HG02870 (cell line): Measurements from ENCODE around the gene UPP1.
A peak's percentile ranks its signal among the peaks of the same experiment; 100 is the strongest.
"Not testable (repeated sequence)": the region's sequence is repeated elsewhere in the genome, so short reads cannot be mapped to it uniquely, and the experiment has no call there.

Source experiments
- ATAC-seq: cut with Tn5 transposase; IDR thresholded peaks from one replicate; pipeline ENCODE4 v1.9.1; 2021; ENCODE audit warnings: mild to moderate bottlenecking, moderate library complexity; ENCODE audit not compliant: unreplicated experiment

UPP1 gene

DNA sequence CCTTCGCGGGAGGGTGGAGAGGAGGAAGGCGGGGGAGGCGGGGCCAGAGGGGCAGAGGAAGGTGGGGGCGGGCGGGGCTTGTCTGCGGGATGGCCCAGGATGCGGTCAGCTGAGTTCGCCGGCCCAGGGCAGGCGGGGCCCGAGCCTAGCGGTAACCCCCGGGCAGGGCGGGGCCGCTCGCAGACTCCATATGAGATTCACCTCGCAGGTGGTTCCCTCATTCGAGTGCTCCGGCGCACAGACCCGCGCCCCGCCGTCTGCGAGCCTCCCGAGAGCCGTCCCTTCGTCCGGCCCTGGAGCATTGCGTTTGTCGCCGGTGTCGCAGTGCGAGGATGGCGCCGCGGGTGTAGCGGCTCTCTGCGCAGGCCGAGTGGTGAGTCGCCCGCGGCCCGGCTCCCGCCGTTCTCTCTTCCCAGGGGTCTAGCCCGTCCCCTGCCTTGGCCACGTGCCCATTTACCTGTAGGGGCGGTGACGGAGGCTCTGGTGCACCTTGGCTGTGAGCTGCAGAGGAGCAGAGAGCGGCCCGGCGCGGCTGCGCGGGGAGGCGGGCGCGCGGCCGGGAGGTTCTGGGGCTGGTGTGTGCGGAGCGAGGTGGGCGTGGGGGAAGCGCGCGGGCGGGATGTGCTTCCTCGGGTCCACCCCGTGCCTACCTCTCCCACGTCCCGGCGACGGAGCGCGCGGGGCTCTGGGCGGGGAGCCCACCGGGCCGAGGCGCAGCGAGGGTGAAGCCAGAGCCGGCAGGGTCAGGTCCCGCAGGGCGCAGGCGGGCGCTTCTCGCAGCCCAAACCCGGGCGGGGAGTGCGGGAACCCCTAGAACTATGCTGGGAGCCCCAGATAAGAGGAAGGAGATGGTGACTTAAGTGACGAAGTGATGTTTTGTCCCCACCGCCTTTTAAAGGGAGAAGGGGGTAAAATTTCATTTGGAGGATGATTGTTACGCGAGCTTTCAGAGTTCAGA lies at the start of gene UPP1:
Gene UPP1 (plus strand): TSS at position 220 of the 958 bp plus-strand sequence. CDS start 5,519 bp downstream, outside the sequence.
- ATAC-seq: peak; percentile 44

DNA sequence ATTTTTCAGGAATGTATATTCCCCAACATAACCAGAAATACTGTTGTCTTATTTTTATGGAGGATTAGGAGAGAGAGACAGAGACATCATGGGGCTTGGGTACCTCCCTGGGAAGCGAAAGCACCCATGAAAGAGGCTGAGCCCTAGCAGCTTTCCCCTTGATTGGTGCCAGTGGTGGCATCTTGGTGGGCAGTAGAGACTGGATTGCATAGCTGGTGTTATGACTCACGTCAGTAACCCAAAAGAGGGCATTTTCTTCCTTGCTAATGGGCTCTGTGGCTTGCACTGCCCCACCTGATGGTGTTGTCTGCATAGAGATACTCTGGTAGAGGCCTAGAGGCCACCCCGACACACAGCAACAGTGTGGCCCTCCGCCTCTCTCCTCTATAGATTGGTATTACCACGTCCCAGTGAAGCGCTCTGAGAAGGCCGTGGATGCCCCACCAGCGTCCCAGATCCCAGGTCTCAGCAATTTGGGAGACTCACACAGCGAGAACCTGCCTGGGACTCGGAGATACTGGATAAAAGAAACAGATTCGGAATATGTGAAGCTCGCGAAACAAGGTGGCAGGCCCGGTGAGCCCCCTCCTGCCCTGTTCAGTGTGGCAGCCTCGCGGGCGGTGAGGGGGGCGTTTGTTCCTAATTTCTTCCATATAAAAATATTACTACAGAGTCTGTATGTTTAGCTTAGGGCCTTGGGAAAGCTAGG lies 48.0 kb upstream of the UPP1 start:
- ATAC-seq: no peak

DNA sequence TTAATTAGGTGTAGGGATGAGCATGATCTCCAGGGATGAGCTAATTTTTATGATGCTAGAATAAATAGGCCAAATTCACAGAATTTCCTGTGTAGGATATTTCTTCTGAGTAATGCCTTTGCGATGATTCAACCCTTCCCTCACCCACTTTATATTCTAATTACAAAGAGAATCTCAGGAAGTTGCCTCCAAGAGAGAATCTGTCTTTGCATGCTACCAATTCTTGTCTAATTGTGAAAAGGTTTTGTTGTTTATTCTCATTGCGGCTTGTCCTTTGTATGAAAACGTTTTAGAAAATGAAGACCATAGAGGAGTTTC lies 47.5 kb upstream of the UPP1 start:
- no peak for ATAC-seq

DNA sequence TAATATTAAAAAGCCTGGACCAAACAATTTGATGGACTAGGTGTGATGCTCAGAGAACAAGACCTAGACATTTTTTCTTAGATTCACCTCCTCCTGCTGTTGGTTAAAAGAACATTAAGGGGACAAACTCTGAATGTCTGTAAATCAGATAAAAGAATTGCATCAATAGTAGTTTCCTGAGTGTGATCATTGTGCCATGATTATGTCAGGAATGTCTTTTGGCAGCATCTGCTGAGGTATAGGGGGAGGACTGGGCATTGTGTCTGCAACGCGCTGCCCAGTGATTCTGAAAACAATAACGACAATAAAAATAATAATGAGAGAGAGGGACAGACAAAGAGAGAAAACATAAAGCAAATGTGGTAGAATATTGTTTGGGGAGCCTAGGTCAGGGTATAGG lies 46.8 kb upstream of the UPP1 start:
- ATAC-seq: no peak

DNA sequence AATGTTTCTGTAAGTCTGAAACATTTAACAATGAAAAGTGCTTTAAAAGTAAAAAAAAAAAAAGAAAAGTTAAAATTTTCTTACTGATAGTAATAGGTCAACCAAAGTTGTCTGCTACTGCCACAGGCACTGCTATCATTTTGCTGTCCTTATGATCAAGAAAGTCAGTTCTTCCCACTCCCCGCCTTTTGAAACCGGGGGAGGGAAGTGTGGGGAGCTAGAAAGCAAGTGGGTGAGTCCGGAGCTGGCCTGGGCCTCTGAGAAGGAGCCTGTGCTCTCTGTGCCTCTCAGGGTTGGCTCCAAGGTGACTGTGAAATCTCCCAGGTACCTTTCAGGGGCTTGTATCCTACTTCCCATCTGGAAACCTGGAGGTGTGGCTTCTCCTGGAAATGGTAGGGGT lies 46.4 kb upstream of the UPP1 start:
- no peak for ATAC-seq

DNA sequence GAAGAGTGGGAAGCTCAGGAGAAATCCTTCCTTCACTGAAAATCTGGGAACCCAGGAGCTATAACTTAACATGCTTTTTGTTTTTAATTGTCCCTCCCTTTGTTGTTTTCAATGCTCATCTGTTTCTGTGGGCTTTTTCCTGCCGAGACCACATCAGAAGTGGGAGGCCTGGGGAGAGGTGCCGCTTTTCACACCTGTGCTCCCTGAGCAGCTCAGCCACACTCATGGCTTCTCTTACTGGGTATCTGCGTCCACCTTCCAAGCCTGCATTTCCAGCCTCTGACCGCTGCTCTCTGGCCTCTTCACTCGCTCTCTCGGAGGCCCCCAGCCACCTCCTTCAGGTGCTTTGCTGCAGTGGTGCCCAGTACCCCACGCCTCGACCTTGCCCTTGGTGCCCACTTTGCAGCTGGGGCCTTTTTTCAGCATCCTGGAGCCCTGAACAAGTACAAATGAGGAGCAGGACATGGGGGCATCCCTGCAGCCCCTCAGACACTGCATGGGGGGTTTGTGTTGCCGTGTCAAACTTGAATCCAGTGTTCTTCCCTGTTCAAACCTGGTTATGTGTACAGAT lies 43.8 kb upstream of the UPP1 start:
- no peak for ATAC-seq

DNA sequence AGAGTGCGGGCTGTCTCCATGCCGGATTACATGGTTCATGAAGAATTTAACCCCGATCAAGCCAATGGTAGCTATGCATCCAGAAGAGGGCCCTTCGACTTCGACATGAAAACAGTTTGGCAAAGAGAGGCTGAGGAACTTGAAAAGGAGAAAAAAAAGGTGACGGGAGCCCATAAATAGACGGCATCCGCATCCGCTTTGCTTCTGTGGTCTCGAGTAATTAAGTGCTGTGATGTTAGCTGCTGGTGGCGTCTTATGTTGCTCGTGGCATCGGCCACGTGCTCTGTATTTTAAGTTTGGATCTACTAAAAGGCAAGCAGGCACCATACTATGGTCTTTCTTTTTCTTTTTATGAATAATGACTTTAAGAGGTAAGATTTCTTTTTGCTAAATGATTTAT lies 42.6 kb upstream of the UPP1 start:
- no peak for ATAC-seq

DNA sequence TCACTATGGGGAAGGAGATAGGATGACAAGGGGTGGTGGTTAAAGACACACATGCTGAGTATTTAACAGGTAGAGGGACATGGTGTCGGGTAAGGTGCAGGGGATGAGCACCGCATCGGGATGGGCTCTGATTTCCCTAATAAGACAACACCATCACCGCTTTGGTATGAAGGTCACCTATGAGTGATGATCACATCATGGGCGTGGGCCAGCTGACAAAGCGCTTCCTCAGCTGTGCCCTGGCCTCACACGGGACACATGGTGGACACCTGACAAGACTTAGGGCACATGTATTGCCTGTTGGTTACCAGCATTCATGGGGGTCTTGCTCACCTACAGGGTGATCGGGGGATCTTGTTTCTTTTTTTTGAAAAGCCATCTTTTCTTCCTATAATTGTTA lies 41.0 kb upstream of the UPP1 start:
- ATAC-seq: no peak

DNA sequence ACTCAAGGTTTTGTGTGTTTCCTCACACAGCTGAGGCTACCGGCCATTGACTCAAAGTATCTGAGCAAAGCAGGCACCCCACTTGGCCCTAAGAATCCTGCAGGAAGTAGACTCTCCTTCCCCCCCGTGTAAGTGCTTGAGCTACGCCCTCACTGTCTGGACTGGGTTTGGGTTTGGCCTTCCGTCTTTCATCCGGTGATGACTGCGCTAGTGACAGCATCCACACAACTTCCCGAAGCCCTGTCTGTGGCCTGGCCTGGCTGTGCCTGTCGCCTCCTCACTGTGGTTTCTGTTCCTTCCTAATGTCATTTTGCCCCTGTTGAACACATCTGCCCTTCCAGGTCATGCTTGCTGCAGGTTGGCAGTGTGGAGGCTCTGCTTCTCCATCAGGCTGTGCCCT lies 39.2 kb upstream of the UPP1 start:
- no peak for ATAC-seq

DNA sequence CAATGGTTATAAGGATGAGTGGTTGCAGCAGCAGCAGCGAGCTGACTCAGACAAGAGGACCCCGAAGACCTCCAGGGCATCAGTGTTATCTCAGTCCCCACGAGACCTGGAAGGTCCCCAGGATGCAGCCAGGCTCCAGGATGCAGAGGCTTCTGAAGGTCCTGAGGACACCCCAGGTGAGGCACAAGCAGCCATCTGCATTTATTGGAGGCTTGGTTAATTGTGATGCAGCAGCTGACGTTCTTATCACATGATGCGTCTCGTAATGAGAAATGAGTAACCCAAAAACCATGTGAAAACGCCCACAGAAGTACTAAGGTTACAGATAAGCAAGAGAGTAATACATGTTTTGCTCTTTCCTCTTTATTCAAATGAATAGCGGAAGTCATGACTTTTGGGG lies 36.3 kb upstream of the UPP1 start:
- peak; percentile 98 for ATAC-seq

DNA sequence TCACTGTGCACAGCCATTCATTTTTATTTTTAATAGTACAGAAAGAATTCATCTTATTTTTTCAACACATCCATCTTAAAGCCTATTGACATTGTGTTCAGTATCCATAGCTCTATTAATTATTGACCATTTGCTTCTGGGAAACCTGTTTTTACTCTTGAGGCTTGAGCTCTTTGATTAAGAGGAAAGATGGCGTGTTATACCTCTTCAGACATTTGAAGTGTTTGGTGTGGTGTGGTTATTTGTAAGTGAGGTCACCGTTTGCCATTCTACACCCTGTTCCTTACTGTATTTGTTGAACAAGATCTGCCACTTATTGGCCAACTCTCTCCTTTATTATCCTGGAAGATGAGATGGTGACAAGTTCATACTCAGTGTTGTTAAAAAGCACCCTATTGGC lies 35.3 kb upstream of the UPP1 start:
- ATAC-seq: no peak

DNA sequence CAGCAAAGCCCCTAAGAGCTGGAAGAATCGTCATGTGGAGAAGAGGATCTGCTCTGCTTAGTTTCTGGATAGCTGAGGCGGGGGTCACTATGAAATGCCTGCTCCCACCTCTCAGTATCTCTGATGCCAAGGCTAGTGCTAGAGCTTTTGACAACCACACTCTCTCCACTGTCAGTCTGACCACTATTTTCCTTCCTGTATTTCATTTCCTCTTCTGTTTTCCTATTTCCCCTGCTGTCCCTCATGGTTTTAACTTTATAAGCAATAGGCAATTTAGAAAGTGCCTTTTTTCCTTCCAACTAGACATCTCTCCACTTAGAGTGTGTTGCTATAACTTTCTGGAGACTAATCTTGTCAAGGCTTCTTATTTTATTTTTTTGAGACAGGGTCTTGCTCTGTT lies 30.1 kb upstream of the UPP1 start:
- ATAC-seq: no peak

DNA sequence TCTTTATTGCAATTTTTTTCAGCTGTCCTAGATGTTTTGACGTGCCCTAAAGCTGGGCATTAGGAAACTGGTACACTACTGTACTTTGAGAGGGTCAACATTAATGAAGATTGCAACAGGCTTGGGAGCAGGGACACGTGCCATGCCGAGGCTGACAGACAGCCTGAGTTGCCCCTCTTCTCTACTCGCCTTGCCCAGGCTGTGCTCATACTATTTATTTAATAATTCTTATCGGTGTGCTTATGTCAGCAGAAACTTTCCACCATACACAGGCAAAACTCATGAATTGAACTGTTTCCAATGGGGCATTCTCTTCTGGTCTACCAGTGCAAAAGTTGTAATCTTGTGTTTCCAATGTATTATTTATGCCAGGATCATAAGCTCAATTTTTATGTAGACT lies 29.4 kb upstream of the UPP1 start:
- no peak for ATAC-seq

DNA sequence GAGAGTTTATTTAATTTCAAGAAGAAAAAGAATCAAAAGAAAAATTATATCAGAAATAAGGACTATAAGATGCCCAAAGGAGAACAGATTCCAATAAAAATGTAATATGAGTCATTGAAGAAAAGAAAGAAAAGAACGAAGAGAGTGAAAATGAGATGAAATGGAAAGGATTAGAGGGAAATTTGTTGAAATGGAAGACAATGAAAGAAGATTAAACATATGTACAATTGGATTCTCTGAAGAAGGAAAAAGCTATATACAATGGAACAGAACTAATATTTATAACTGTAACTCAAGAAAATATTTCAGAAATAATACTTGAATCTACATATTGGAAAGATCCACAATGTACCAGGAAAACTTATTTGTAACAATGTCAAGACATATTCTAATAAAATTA lies 25.1 kb upstream of the UPP1 start:
- ATAC-seq: no peak

DNA sequence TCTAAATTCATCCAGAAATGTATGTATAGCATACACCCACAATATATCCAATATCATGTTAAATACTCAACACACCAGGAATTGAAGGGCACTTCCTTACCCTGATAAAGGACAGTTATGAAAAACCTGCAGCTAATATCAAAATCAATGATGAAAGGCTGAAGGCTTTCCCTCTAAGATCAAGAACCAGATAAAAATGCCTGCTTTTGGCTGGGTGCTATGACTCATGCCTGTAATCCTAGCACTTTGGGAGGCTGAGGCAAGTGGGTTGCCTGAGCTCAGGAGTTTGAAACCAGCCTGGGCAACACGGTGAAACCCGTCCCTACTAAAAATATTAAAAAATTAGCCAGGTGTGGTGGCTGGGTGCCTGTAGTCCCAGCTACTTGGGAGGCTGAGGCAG lies 21.6 kb upstream of the UPP1 start:
- no peak for ATAC-seq

DNA sequence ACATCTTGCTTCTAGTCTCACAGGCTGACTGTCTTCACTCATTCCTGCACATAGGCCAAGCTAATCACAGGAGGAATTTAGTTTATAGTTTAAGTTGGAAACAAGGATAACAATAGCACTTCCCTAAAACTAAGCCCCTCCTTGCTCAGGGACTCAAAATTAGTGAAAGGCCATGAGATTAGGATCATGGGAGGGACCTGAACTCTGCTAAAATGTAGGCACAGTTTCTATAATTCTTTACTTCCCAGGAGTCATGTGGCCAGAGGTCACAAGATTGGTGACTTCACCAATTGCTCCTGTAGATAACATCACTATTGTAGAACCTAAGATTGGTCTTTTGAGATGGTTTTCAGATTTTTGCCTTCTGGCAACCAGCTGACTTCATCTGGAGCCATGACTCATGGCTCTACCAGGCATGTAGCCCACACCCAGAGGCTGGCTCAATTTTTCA lies 14.8 kb upstream of the UPP1 start:
- ATAC-seq: no peak

DNA sequence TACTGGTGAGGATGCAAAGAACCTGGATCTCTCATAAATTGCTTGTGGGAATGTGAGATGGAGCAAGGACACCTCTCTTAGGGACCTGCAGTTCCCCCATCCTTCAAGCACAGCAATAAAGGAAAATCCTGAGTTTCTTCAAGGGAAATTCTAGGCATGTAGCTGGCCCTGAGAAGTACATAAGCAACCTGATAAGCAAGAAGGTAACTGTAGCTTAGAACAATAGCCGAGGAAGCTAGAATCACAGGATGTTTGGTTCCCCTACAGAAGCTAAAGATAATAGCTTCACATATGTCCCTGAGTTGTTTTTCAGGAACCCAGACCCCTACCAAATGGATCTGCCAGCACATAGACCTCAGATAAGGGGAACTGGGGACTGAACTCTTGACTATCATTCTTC lies 11.6 kb upstream of the UPP1 start:
- no peak for ATAC-seq

DNA sequence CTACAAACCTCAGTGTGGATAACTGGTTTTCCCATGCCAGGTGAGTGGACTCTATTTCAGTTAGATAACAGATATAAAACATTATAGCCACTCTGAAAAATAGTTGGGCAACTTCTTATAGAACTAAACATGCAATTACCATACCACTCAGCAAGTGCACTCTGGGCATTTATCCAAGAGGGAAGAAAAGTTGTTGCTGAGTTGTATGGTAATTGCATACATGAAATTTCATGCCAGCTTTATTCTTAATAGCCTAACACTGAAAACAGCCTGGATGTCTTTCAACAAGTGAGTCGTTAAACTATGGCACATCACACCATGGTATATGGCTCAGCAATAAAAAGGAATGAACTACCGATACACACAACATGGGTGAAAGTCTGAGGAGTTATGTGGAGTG lies 10.6 kb upstream of the UPP1 start:
- no peak for ATAC-seq

DNA sequence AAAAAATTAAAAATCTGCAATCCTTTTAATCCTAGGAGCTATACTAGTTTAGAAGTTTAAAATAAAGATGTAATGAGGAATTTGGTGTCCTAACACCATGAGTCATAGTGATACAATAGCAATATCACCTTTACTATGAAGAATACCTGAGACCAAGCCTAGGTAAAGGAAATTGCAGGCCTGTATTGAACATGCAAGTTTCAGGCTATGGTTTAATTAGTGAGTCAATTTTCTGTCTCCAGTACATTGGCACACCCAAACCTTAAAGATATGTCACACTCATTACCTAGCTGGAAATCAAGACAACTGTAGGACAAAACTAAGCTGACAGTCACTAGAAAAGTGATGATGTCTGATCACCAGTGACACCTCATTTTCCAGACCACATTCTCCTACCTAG lies 6.7 kb upstream of the UPP1 start:
- ATAC-seq: not testable (repeated sequence)

DNA sequence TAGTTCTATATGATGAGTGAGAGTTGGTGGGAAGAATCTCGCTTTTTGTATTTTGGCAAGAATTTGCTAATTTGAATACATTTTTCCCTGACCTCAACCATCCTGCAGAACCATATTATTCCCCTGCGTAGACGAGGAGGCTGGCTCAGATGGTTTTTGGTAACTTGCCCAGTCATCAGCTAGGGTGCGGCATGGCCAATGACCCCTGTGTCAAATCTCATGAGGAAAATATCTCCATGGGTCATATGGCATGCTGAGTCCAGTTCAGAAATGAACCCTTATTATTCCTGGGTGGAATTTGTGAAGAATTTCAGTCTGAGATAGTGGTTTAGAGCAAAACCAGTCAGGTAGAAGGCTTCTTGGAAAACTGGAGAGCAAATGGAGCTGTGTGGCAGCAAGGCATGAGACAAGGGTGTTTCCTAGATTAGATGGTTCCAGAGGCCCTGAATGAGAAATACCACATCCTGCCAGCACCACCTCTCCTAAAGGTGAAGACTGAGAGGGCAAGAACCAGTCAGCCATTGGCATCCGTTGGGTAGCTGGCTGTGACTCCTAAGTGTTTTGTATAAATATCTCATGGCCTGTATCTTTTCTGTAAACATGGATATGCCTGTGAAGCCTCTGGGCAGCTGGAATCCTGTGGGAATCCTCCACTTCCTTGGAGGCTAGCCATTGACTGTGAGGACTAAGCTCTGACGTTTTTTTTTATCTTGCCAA lies 5.8 kb upstream of the UPP1 start:
- no peak for ATAC-seq

DNA sequence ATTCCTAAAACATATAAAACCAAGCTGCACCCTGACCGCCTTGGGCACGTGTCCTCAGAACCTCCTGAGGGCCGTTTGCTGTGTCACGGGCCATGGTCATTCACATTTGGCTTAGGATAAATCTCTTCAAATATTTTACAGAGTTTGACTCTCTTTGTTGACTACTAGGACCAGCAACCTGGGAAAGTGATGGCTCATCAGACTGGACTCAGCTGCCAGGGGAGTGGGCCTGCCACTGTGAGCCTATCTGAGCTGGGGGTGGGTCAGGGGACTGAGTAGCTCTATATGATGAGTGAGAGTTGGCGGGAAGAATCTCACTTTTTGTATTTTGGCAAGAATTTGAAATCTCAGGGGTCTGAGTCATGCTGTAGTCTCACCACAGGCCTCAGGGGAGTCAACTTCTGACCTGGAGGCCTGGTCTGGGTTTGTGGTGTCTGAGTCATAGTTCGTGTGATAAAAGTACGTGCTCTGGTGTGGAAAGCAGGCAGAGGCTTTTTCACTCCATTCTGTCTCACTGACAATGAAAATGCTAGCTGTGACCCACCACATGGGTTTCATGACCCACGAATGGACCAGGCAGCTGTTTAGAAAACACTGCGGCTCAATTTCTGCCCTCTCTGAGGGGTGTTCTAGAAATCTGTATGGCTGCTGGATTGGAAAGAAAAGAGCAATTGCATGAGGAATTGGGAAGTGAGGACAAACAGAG lies 4.2 kb upstream of the UPP1 start:
- ATAC-seq: peak; percentile 66
